K562 (cell line): Measurements from ENCODE around the gene ZDHHC18. TPM values are rescaled to one million over a fixed set of nuclear protein-coding genes. Genes with fewer than 3 reads are reported as not detected.

Source experiments
- ATAC-seq: fragments of 200-7000 bp; cut with Tn5 transposase; 3 replicates; pipeline ENCODE4 v1.9.1; 2020; ENCODE audit warnings: moderate library complexity
- BruUV-seq: library from RNA; stranded (reverse); fragments of 400-500 nt; replicated peaks from 2 replicates; lab custom pipeline; 2021; lab: Mats Ljungman, UMichigan
- CTCF ChIA-PET: fragments of 300-600 bp; formaldehyde crosslinking; extraction: SDS; loops from one replicate; lab custom pipeline; 2021; ENCODE audit warnings: low intra/inter-chr PET ratio; lab: Yijun Ruan, JAX
- POLR2A ChIA-PET: fragments of 300-600, 350-650 bp; sonication (Branson Sonifier 250); formaldehyde crosslinking; extraction: SDS; loops from one replicate; lab custom pipeline; 2021; ENCODE audit warnings: antibody characterized with exemption, inconsistent platforms; lab: Yijun Ruan, JAX
- DNase-seq, 4 experiments: peaks; one replicate each; pipeline versions ENCODE4 v3.0.0 to v3.0.0-alpha.2; 2011 to 2018; ENCODE audit warnings: low spot score in 3 of 4, mixed read lengths in 3 of 4; ENCODE audit errors: extremely low read depth in 1 of 4
- FAIRE-seq: peaks from 2 replicates; lab custom pipeline; 2011; peaks lifted over from hg19 to GRCh38; lab: Jason Lieb, UNC
- H2AFZ ChIP-seq: 2 replicates; pipeline ENCODE4 v1.6.0; 2011; ENCODE audit warnings: low read depth, low read length, control low read depth, inconsistent platforms
- H3K27ac ChIP-seq: fragments of 200-600 bp; 3 replicates; pipeline ENCODE4 v1.8.0; 2011; ENCODE audit warnings: low read depth, mild to moderate bottlenecking, control low read depth, inconsistent platforms, low read length, moderate library complexity, mixed read lengths; ENCODE audit errors: extremely low read depth
- H3K27me3 ChIP-seq, 2 experiments: fragments of 300-600 bp in 1 of 2; 2 replicates in 1 of 2; 3 replicates in 1 of 2; pipeline versions ENCODE4 v1.6.0 to v1.8.0; 2011; ENCODE audit warnings: inconsistent platforms in 2 of 2, low read length in 2 of 2, mild to moderate bottlenecking in 1 of 2, mixed read lengths in 1 of 2, moderate library complexity in 1 of 2; ENCODE audit not compliant: control insufficient read depth in 2 of 2, insufficient read depth in 2 of 2
- H3K36me3 ChIP-seq: fragments of 300-600 bp; 3 replicates; pipeline ENCODE4 v1.8.0; 2011; ENCODE audit warnings: mild to moderate bottlenecking, low read length, inconsistent platforms; ENCODE audit not compliant: control insufficient read depth, insufficient read depth
- H3K4me1 ChIP-seq, 2 experiments: fragments of 200-600 bp in 1 of 2; replicated peaks in 1 of 2; 2 replicates in 1 of 2; 3 replicates in 1 of 2; pipeline versions ENCODE4 v1.5.1 to v1.8.0; 2011; ENCODE audit warnings: inconsistent platforms in 2 of 2, low read length in 2 of 2, mild to moderate bottlenecking in 1 of 2, mixed read lengths in 1 of 2, moderate library complexity in 1 of 2; ENCODE audit not compliant: control insufficient read depth in 2 of 2, insufficient read depth in 2 of 2
- H3K4me2 ChIP-seq: 2 replicates; pipeline ENCODE4 v1.6.1; 2011; ENCODE audit warnings: low read length, control low read depth, inconsistent platforms, mixed read lengths; ENCODE audit not compliant: insufficient read depth
- H3K4me3 ChIP-seq: fragments of 200-600 bp; sonication (generic), shearing (Covaris generic); 2 replicates; pipeline ENCODE4 v1.5.1; 2016; ENCODE audit warnings: control low read depth, inconsistent platforms
- H3K79me2 ChIP-seq: fragments of 200-600 bp; 3 replicates; pipeline ENCODE4 v1.8.0; 2011; ENCODE audit warnings: low read length, inconsistent platforms; ENCODE audit not compliant: control insufficient read depth, insufficient read depth
- H3K9ac ChIP-seq, 2 experiments: 2 replicates each; pipeline versions ENCODE4 v1.6.0 to v1.6.1; 2011; ENCODE audit warnings: low read depth in 2 of 2, low read length in 2 of 2, control low read depth in 1 of 2, inconsistent platforms in 1 of 2, mild to moderate bottlenecking in 1 of 2, mixed read lengths in 1 of 2; ENCODE audit not compliant: insufficient read depth in 1 of 2
- H3K9me1 ChIP-seq: one replicate; pipeline ENCODE4 v1.6.0; 2011; ENCODE audit warnings: inconsistent platforms, mild to moderate bottlenecking, low read length, moderate library complexity; ENCODE audit not compliant: control insufficient read depth, insufficient read depth
- H3K9me3 ChIP-seq: replicated peaks from 2 replicates; pipeline ENCODE4 v1.5.1; 2011; ENCODE audit warnings: low read depth, low read length, inconsistent platforms; ENCODE audit not compliant: control insufficient read depth, insufficient read depth
- H4K20me1 ChIP-seq: replicated peaks from 2 replicates; pipeline ENCODE4 v1.6.1; 2011; ENCODE audit warnings: low read length, inconsistent platforms, mixed read lengths; ENCODE audit not compliant: control insufficient read depth, insufficient read depth
- CTCF ChIP-seq, 3 experiments: IDR thresholded peaks in 2 of 3; conservative IDR thresholded peaks in 1 of 3; 2 replicates each; pipeline ENCODE4 v1.5.1; 2011 to 2012; ENCODE audit warnings: low read length in 3 of 3, mild to moderate bottlenecking in 3 of 3, control low read depth in 2 of 3, improper control_type of control experiment in 1 of 3, inconsistent platforms in 1 of 3, low read depth in 1 of 3, mixed read lengths in 1 of 3, moderate library complexity in 1 of 3; ENCODE audit not compliant: insufficient read depth in 2 of 3
- TCFL5 ChIP-seq: fragments of 250-450 bp; sonication (Bioruptor Pico); conservative IDR thresholded peaks from 2 replicates; pipeline ENCODE4 v1.6.1; 2021; ENCODE audit warnings: mild to moderate bottlenecking, moderate library complexity, matching md5 sums
- WGBS: fragments of 100-300 bp; shearing (Covaris generic); methylation state at CpG from one replicate; pipeline ENCODE4 v1.1.6; 2016; ENCODE audit warnings: low coverage, mixed read lengths; ENCODE audit not compliant: insufficient coverage; ENCODE audit errors: missing lambda C conversion rate; 5-methylcytosine and 5-hydroxymethylcytosine counted together
- in situ Hi-C: fragments of 300-500 bp; cut with MboI; formaldehyde crosslinking; loops from 4 replicates; pipeline ENCODE4 v1.15.0; 2018; ENCODE audit warnings: inconsistent platforms, mixed read lengths
- intact Hi-C: fragments of 100-400 bp; cut with micrococcal nuclease; formaldehyde crosslinking; loops from 2 replicates; pipeline ENCODE4 v1.14.2; 2022
- polyA plus RNA-seq, 8 experiments: library from polyadenylated mRNA; depleted of rRNA in 4 of 8; stranded (reverse) in 5 of 8; unstranded in 3 of 8; fragments of >200 nt; fragmentation: Nextera tagmentation in 2 of 8; fragmentation: Illumina TruSeq in 1 of 8; extraction: Ambion mirVana in 2 of 8; extraction: Trizol in 1 of 8; gene quantifications; 2 replicates each; pipeline versions ENCODE4 v1.2.1 to v1.2.3, GENCODE V29; 2011 to 2014; ENCODE audit warnings: inconsistent platforms in 1 of 8, missing spikeins in 1 of 8
- total RNA-seq, 7 experiments: library from RNA; depleted of rRNA in 6 of 7; stranded (reverse); fragments of >200 nt in 6 of 7; fragmentation: Illumina TruSeq in 2 of 7; extraction: Trizol in 2 of 7; gene quantifications; 2 replicates each; pipeline versions ENCODE4 v1.2.1 to v1.2.3, GENCODE V29; 2011 to 2021; ENCODE audit warnings: low replicate concordance in 1 of 7

ZDHHC18 gene
- total and polyA plus RNA-seq, 9 of the 15 experiments (the other 6 are each of a cell fraction or from before 2014, with no cell fraction given) = 0.42 to 35.6 (median 15.8) TPM

GRCh38 chr1:26851106-26851684 is 24.7 kb downstream of the ZDHHC18 start:
- no peak overlapping the region for H3K27ac ChIP-seq
- peaks cover 8% of the 10 kb centered on the region for H3K9me1 ChIP-seq
- in situ Hi-C loops = no loop called here
- ATAC-seq = no peak
- no TSS peak for BruUV-seq
- peaks cover 0 to 10% of the 10 kb centered on the region in 2 experiments; a peak in 3 of 5 replicates for H3K4me1 ChIP-seq
- no peak overlapping the region for H3K4me2 ChIP-seq
- 82% methylated on average over 12 of the region's 12 CpGs for WGBS
- H2AFZ ChIP-seq = no peak overlapping the region
- peak in 2 of 3 experiments; percentile 15 to 24; a peak in 2 of 6 replicates for TF ChIP-seq CTCF (IDR thresholded peaks at IDR 0.05 in 2 of 3, conservative IDR thresholded peaks at IDR 0.05 in 1 of 3; ENCODE audit: insufficient read depth in 2 of 3, low read depth in 1 of 3, low read length in 3 of 3)
- TF ChIP-seq TCFL5 (CRISPR knock-in tag) = no peak
- no peaks in the 10 kb centered on the region for H3K27me3 ChIP-seq
- peaks cover 86% of the 10 kb centered on the region; the same call in 2 of the 3 replicates for H3K36me3 ChIP-seq
- no peak for DNase-seq
- no peak for FAIRE-seq
- peak overlapping the region in 1 of 2 experiments; percentile 23; a peak in 2 of 4 replicates for H3K9ac ChIP-seq
- no peaks in the 10 kb centered on the region for H3K79me2 ChIP-seq
- H3K4me3 ChIP-seq = no peak overlapping the region
- H4K20me1 ChIP-seq = peaks cover 13% of the 10 kb centered on the region
- ChIA-PET CTCF (interaction anchor here (0.7 kb wide), 1 partner anchor 27 kb away, joined by 3 read pairs; no protein-coding TSS in a partner anchor), POLR2A (interaction anchor here (0.9 to 3.2 kb wide), 6 partner anchors 10 to 351 kb away, joined by 3 to 11 read pairs (median 3); no protein-coding TSS in a partner anchor)
- no peaks in the 10 kb centered on the region for H3K9me3 ChIP-seq
- intact Hi-C loops = no loop called here
